Neural cell (in vitro differentiated cells): ENCODE data around the gene PPM1L.

Experiments used
- EP300 ChIP-seq: fragments of 450-650 bp; conservative IDR thresholded peaks from 2 replicates; pipeline ENCODE4 v1.6.1; 2014; ENCODE audit warnings: antibody characterized with exemption, mild to moderate bottlenecking, moderate library complexity; ENCODE audit not compliant: poor library complexity, severe bottlenecking
- EZH2 ChIP-seq: fragments of 200-600, 300-800 bp; shearing (Covaris generic), sonication (generic); IDR thresholded peaks from 2 replicates; pipeline ENCODE4 v1.6.1; 2014; ENCODE audit warnings: antibody characterized with exemption, low read length, borderline replicate concordance, mild to moderate bottlenecking; ENCODE audit not compliant: insufficient read depth, poor library complexity, severe bottlenecking
- MXI1 ChIP-seq: fragments of 450-650 bp; conservative IDR thresholded peaks from 2 replicates; pipeline ENCODE4 v1.6.1; 2014; ENCODE audit warnings: antibody characterized with exemption, mild to moderate bottlenecking; ENCODE audit not compliant: poor library complexity, severe bottlenecking
- POLR2AphosphoS5 ChIP-seq: IDR thresholded peaks from 2 replicates; pipeline ENCODE4 v1.6.1; 2012
- RAD21 ChIP-seq: fragments of 450-650 bp; conservative IDR thresholded peaks from 2 replicates; pipeline ENCODE4 v1.6.1; 2014; ENCODE audit warnings: antibody characterized with exemption, mild to moderate bottlenecking, moderate library complexity
- TAF1 ChIP-seq: IDR thresholded peaks from 2 replicates; pipeline ENCODE4 v1.6.1; 2012; ENCODE audit warnings: low read depth
- TF ChIP-seq, protein P1 (sequence below): fragments of 450-650 bp; IDR thresholded peaks from 2 replicates; pipeline ENCODE4 v1.5.1; 2014; ENCODE audit warnings: antibody characterized with exemption, mild to moderate bottlenecking, moderate library complexity; ENCODE audit not compliant: poor library complexity, severe bottlenecking

DNA sequence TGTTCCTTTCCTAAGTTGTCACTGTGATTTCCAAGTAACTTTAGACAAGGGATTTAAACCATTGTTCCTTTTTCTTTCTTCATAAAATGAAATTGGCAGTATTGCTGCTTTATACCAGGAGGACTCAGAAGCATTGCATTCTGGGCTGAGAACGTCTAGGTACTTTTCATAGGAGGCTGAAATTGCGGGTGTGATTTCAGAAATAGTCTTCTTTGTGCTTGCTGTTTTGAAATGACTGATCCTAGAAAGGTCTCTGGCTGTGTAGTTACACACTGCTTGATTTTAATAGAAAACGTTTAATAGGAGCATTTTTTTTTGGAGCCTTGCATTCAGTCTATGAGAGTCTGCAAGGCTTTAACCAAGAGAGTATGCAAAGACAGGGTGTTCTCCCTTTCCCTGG is 56.3 kb downstream of the PPM1L start:
- TF ChIP-seq, protein P1, sequence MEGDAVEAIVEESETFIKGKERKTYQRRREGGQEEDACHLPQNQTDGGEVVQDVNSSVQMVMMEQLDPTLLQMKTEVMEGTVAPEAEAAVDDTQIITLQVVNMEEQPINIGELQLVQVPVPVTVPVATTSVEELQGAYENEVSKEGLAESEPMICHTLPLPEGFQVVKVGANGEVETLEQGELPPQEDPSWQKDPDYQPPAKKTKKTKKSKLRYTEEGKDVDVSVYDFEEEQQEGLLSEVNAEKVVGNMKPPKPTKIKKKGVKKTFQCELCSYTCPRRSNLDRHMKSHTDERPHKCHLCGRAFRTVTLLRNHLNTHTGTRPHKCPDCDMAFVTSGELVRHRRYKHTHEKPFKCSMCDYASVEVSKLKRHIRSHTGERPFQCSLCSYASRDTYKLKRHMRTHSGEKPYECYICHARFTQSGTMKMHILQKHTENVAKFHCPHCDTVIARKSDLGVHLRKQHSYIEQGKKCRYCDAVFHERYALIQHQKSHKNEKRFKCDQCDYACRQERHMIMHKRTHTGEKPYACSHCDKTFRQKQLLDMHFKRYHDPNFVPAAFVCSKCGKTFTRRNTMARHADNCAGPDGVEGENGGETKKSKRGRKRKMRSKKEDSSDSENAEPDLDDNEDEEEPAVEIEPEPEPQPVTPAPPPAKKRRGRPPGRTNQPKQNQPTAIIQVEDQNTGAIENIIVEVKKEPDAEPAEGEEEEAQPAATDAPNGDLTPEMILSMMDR = no peak
- no peak for TF ChIP-seq TAF1
- no peak for TF ChIP-seq EZH2
- TF ChIP-seq MXI1 = no peak
- TF ChIP-seq RAD21 = no peak
- TF ChIP-seq POLR2AphosphoS5 = peak; percentile 73
- no peak for TF ChIP-seq EP300
